ENCODE data around the gene LRIF1. TPM values are rescaled to one million over a fixed set of nuclear protein-coding genes. Genes with fewer than 3 reads are reported as not detected.
"Not testable (repeated sequence)": the region's sequence is repeated elsewhere in the genome, so short reads cannot be mapped to it uniquely, and the experiment has no call there.

The LRIF1 gene
- total RNA-seq, 1 donor from 2014 or later, result 20.5 TPM

GRCh38 chr1:110953031-110953430 lies 10.7 kb downstream of the LRIF1 start:
- intact Hi-C loops (cut with micrococcal nuclease), result no loop called here

- intact Hi-C loops (cut with micrococcal nuclease), result no loop called here
These were observed 11.7 kb downstream of the LRIF1 start for GRCh38 chr1:110952031-110952430.

- intact Hi-C loops (cut with micrococcal nuclease), result no loop called here
These were observed 12.6 kb downstream of the LRIF1 start for GRCh38 chr1:110951161-110951560.

- intact Hi-C loops (cut with micrococcal nuclease), result no loop called here
These were observed 15.5 kb downstream of the LRIF1 start for GRCh38 chr1:110948038-110948810.

- intact Hi-C loops (cut with micrococcal nuclease), result no loop called here
These were observed 18.1 kb downstream of the LRIF1 start for GRCh38 chr1:110945626-110946025.

- intact Hi-C loops (cut with micrococcal nuclease), result no loop called here
These were observed 18.9 kb downstream of the LRIF1 start for GRCh38 chr1:110944806-110945205.

- intact Hi-C loops (cut with micrococcal nuclease), result no loop called here
These were observed 27.2 kb downstream of the LRIF1 start for GRCh38 chr1:110936567-110936966.

- intact Hi-C loops (cut with micrococcal nuclease), result not testable (repeated sequence)
These were observed 32.6 kb downstream of the LRIF1 start for GRCh38 chr1:110931097-110931496.

GRCh38 chr1:110928904-110929303 lies 34.8 kb downstream of the LRIF1 start:
- intact Hi-C loops (cut with micrococcal nuclease), result no loop called here

GRCh38 chr1:110928191-110928590 lies 35.5 kb downstream of the LRIF1 start:
- intact Hi-C loops (cut with micrococcal nuclease), result no loop called here

GRCh38 chr1:110927484-110928075 lies 36.1 kb downstream of the LRIF1 start:
- intact Hi-C loops (cut with micrococcal nuclease), result no loop called here

- intact Hi-C loops (cut with micrococcal nuclease), result no loop called here
These were observed 41.8 kb downstream of the LRIF1 start for GRCh38 chr1:110921953-110922352.

GRCh38 chr1:110918016-110918415 lies 45.7 kb downstream of the LRIF1 start:
- intact Hi-C loops (cut with micrococcal nuclease), result no loop called here

- intact Hi-C loops (cut with micrococcal nuclease), result loop anchor here (1.0 to 2.0 kb wide), 4 partner anchors 20 to 76 kb away; partner anchors contain the start of gene LRIF1
These were observed 46.9 kb downstream of the LRIF1 start for GRCh38 chr1:110916669-110917306.

GRCh38 chr1:110916274-110916668 lies 47.5 kb downstream of the LRIF1 start:
- intact Hi-C loops (cut with micrococcal nuclease), result loop anchor here (2.0 kb wide), 2 partner anchors 41 to 77 kb away; no protein-coding TSS in a partner anchor

GRCh38 chr1:110915804-110916203 lies 47.9 kb downstream of the LRIF1 start:
- intact Hi-C loops (cut with micrococcal nuclease), result loop anchor here (2.0 kb wide), 2 partner anchors 41 to 77 kb away; no protein-coding TSS in a partner anchor

- intact Hi-C loops (cut with micrococcal nuclease), result no loop called here
These were observed 49.0 kb downstream of the LRIF1 start for GRCh38 chr1:110914676-110915075.

- intact Hi-C loops (cut with micrococcal nuclease), result no loop called here
These were observed 50.9 kb downstream of the LRIF1 start for GRCh38 chr1:110912784-110913183.

GRCh38 chr1:110903853-110904500 lies 59.7 kb downstream of the LRIF1 start:
- intact Hi-C loops (cut with micrococcal nuclease), result no loop called here

GRCh38 chr1:110902820-110903463 lies 60.8 kb downstream of the LRIF1 start:
- intact Hi-C loops (cut with micrococcal nuclease), result no loop called here

- intact Hi-C loops (cut with micrococcal nuclease), result no loop called here
These were observed 64.3 kb downstream of the LRIF1 start for GRCh38 chr1:110899458-110899843.

Measured in T-helper 1 cell treated with Interleukin-12 subunit alpha and Interleukin-12 subunit beta and Interleukin-4 antibody, amounts not matched to agents 30 ng/mL and 1 ng/mL, for 36 hours (primary cell).